HEK293 (cell line): ENCODE results near the gene SLC38A3.

ENCODE experiments used
- CTCF ChIA-PET: fragments of 350-600 bp; formaldehyde crosslinking; extraction: SDS; loops from one replicate; lab custom pipeline; 2021; ENCODE audit warnings: antibody characterized with exemption; lab: Yijun Ruan, JAX
- POLR2A ChIA-PET: fragments of 300-600 bp; formaldehyde crosslinking; extraction: SDS; loops from one replicate; lab custom pipeline; 2020; ENCODE audit warnings: antibody characterized with exemption, inconsistent platforms; lab: Yijun Ruan, JAX
- H3K27ac ChIP-seq: fragments of 200-500 bp; sonication (Bioruptor generic); 2 replicates; pipeline ENCODE4 v1.5.1; 2014; ENCODE audit warnings: low read depth, low read length, control low read depth, inconsistent platforms; ENCODE audit errors: extremely low read depth
- H3K36me3 ChIP-seq, 2 experiments: fragments of 200-500 bp in 1 of 2; sonication (Bioruptor generic) in 1 of 2; 1 replicate in 1 of 2; 2 replicates in 1 of 2; pipeline ENCODE4 v1.5.1; 2014 to 2017; ENCODE audit warnings: inconsistent platforms in 2 of 2, low read length in 2 of 2; ENCODE audit not compliant: control insufficient read depth in 2 of 2, insufficient read depth in 1 of 2
- H3K4me1 ChIP-seq: fragments of 200-500 bp; sonication (Bioruptor generic); 2 replicates; pipeline ENCODE4 v1.5.1; 2014; ENCODE audit warnings: mild to moderate bottlenecking, low read length, inconsistent platforms; ENCODE audit not compliant: control insufficient read depth, insufficient read depth
- H3K4me3 ChIP-seq: 2 replicates; pipeline ENCODE4 v1.5.1; 2011; ENCODE audit warnings: low read depth, mild to moderate bottlenecking, control low read depth, low read length, moderate library complexity
- H3K9me3 ChIP-seq: fragments of 200-500 bp; sonication (Bioruptor generic); 2 replicates; pipeline ENCODE4 v1.5.1; 2014; ENCODE audit warnings: low read depth, low read length, inconsistent platforms; ENCODE audit not compliant: control insufficient read depth, insufficient read depth
- EGR2 ChIP-seq: fragments of 450-650 bp; formaldehyde crosslinking; IDR thresholded peaks from 2 replicates; pipeline ENCODE4 v1.5.1; 2016; ENCODE audit warnings: low read depth, missing biosample characterization, missing genetic modification characterization
- KLF8 ChIP-seq: fragments of 450-650 bp; formaldehyde crosslinking; IDR thresholded peaks from 2 replicates; pipeline ENCODE4 v1.5.1; 2016; ENCODE audit warnings: missing biosample characterization, missing genetic modification characterization
- KLF9 ChIP-seq: fragments of 450-650 bp; formaldehyde crosslinking; IDR thresholded peaks from 2 replicates; pipeline ENCODE4 v1.5.1; 2016; ENCODE audit warnings: missing biosample characterization, missing genetic modification characterization, low read depth
- SCRT2 ChIP-seq: fragments of 450-650 bp; formaldehyde crosslinking; IDR thresholded peaks from 2 replicates; pipeline ENCODE4 v1.5.1; 2016; ENCODE audit warnings: missing biosample characterization, missing genetic modification characterization
- SP2 ChIP-seq: fragments of 450-650 bp; formaldehyde crosslinking; IDR thresholded peaks from 2 replicates; pipeline ENCODE4 v1.5.1; 2016; ENCODE audit warnings: missing biosample characterization, missing genetic modification characterization
- ZIC2 ChIP-seq: fragments of 450-650 bp; formaldehyde crosslinking; IDR thresholded peaks from 2 replicates; pipeline ENCODE4 v1.5.1; 2016; ENCODE audit warnings: missing biosample characterization, missing genetic modification characterization
- ZNF175 ChIP-seq: fragments of 450-650 bp; formaldehyde crosslinking; IDR thresholded peaks from 2 replicates; pipeline ENCODE4 v1.5.1; 2016; ENCODE audit warnings: missing biosample characterization, missing genetic modification characterization
- ZSCAN16 ChIP-seq: fragments of 450-650 bp; formaldehyde crosslinking; IDR thresholded peaks from 2 replicates; pipeline ENCODE4 v1.5.1; 2016; ENCODE audit warnings: missing biosample characterization, missing genetic modification characterization
- TF ChIP-seq, protein P1 (sequence below): fragments of 450-650 bp; formaldehyde crosslinking; IDR thresholded peaks from 2 replicates; pipeline ENCODE4 v1.5.1; 2016; ENCODE audit warnings: missing biosample characterization, missing genetic modification characterization, borderline replicate concordance
- TF ChIP-seq, protein P2 (sequence below): fragments of 450-650 bp; formaldehyde crosslinking; IDR thresholded peaks from 2 replicates; pipeline ENCODE4 v1.5.1; 2016; ENCODE audit warnings: missing biosample characterization, missing genetic modification characterization
- TF ChIP-seq, protein P3 (sequence below): fragments of 450-650 bp; formaldehyde crosslinking; IDR thresholded peaks from 2 replicates; pipeline ENCODE4 v1.5.1; 2017; ENCODE audit warnings: missing biosample characterization, missing genetic modification characterization
- TF ChIP-seq, protein P4 (sequence below): fragments of 450-650 bp; formaldehyde crosslinking; IDR thresholded peaks from 2 replicates; pipeline ENCODE4 v1.5.1; 2017; ENCODE audit warnings: missing biosample characterization, mild to moderate bottlenecking, missing genetic modification characterization, moderate library complexity
- TF ChIP-seq, protein P5 (sequence below): fragments of 450-650 bp; formaldehyde crosslinking; IDR thresholded peaks from 2 replicates; pipeline ENCODE4 v1.5.1; 2016; ENCODE audit warnings: missing biosample characterization, missing genetic modification characterization
- TF ChIP-seq, protein P6 (sequence below): fragments of 450-650 bp; formaldehyde crosslinking; IDR thresholded peaks from 2 replicates; pipeline ENCODE4 v1.5.1; 2016; ENCODE audit warnings: missing biosample characterization, missing genetic modification characterization, low read depth
- TF ChIP-seq, protein P7 (sequence below): fragments of 450-650 bp; formaldehyde crosslinking; IDR thresholded peaks from 2 replicates; pipeline ENCODE4 v1.5.1; 2017; ENCODE audit warnings: missing biosample characterization, missing genetic modification characterization

The SLC38A3 gene

DNA sequence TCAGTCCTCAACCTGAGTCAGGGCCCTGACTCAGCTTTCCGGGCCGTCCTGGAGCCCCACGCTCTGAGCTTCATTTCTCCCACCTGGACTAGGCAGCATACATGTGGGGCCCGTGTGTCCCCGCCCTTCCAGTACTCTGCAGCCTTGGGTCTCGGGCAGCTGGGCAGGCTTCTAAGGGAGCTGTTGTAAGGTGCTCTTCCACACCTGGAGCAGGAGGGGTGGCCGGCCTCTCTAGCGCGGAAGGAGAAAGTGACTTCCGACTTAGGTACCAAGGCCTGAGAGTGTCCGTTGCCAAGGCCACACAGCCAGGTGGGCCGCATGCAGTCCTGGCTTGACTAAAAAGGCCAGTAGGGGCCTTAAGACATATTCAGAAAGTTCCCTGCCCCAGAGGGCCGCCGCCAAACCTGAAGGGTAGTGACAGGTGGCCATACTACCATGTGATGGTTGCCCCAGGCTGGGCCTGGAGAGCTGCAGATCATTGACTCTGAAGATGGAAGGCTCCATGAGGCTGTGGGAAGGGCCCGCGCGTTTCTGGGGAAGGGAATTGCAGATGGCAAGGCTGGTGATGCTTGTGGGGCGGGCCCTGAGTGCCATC, 54.5 kb downstream of the SLC38A3 start:
- Histone ChIP-seq H3K4me1 (no peaks in the 10 kb centered on the region; the same call in 1 of the 2 replicates), H3K36me3 (peaks cover 5 to 27% of the 10 kb centered on the region in 2 experiments), H3K4me3 (no peak overlapping the region), H3K27ac (peak overlapping the region; percentile 86; the same call in 1 of the 2 replicates), H3K9me3 (no peaks in the 10 kb centered on the region)
- ChIA-PET POLR2A (interaction anchor here (1.5 kb wide), 1 partner anchor 68 kb away, joined by 5 read pairs; the partner anchor contains the start of gene TUSC2), CTCF (interaction anchor here (0.6 to 3.9 kb wide), 16 partner anchors 11 to 134 kb away, joined by 3 to 49 read pairs (median 4); partner anchors contain the start of gene GNAI2)
- TF ChIP-seq, protein P1, sequence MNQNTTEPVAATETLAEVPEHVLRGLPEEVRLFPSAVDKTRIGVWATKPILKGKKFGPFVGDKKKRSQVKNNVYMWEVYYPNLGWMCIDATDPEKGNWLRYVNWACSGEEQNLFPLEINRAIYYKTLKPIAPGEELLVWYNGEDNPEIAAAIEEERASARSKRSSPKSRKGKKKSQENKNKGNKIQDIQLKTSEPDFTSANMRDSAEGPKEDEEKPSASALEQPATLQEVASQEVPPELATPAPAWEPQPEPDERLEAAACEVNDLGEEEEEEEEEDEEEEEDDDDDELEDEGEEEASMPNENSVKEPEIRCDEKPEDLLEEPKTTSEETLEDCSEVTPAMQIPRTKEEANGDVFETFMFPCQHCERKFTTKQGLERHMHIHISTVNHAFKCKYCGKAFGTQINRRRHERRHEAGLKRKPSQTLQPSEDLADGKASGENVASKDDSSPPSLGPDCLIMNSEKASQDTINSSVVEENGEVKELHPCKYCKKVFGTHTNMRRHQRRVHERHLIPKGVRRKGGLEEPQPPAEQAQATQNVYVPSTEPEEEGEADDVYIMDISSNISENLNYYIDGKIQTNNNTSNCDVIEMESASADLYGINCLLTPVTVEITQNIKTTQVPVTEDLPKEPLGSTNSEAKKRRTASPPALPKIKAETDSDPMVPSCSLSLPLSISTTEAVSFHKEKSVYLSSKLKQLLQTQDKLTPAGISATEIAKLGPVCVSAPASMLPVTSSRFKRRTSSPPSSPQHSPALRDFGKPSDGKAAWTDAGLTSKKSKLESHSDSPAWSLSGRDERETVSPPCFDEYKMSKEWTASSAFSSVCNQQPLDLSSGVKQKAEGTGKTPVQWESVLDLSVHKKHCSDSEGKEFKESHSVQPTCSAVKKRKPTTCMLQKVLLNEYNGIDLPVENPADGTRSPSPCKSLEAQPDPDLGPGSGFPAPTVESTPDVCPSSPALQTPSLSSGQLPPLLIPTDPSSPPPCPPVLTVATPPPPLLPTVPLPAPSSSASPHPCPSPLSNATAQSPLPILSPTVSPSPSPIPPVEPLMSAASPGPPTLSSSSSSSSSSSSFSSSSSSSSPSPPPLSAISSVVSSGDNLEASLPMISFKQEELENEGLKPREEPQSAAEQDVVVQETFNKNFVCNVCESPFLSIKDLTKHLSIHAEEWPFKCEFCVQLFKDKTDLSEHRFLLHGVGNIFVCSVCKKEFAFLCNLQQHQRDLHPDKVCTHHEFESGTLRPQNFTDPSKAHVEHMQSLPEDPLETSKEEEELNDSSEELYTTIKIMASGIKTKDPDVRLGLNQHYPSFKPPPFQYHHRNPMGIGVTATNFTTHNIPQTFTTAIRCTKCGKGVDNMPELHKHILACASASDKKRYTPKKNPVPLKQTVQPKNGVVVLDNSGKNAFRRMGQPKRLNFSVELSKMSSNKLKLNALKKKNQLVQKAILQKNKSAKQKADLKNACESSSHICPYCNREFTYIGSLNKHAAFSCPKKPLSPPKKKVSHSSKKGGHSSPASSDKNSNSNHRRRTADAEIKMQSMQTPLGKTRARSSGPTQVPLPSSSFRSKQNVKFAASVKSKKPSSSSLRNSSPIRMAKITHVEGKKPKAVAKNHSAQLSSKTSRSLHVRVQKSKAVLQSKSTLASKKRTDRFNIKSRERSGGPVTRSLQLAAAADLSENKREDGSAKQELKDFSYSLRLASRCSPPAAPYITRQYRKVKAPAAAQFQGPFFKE = no peak
- TF ChIP-seq, protein P2, sequence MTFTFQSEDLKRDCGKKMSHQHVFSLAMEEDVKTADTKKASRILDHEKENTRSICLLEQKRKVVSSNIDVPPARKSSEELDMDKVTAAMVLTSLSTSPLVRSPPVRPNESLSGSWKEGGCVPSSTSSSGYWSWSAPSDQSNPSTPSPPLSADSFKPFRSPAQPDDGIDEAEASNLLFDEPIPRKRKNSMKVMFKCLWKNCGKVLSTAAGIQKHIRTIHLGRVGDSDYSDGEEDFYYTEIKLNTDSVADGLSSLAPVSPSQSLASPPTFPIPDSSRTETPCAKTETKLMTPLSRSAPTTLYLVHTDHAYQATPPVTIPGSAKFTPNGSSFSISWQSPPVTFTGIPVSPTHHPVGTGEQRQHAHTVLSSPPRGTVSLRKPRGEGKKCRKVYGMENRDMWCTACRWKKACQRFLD (tag by site-specific recombination) = no peak
- TF ChIP-seq KLF8 (tag by site-specific recombination) = no peak
- TF ChIP-seq, protein P3, sequence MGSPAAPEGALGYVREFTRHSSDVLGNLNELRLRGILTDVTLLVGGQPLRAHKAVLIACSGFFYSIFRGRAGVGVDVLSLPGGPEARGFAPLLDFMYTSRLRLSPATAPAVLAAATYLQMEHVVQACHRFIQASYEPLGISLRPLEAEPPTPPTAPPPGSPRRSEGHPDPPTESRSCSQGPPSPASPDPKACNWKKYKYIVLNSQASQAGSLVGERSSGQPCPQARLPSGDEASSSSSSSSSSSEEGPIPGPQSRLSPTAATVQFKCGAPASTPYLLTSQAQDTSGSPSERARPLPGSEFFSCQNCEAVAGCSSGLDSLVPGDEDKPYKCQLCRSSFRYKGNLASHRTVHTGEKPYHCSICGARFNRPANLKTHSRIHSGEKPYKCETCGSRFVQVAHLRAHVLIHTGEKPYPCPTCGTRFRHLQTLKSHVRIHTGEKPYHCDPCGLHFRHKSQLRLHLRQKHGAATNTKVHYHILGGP (tag by site-specific recombination) = no peak
- TF ChIP-seq ZSCAN16 = no peak
- TF ChIP-seq SCRT2 (tag by site-specific recombination) = peak; percentile 47

DNA sequence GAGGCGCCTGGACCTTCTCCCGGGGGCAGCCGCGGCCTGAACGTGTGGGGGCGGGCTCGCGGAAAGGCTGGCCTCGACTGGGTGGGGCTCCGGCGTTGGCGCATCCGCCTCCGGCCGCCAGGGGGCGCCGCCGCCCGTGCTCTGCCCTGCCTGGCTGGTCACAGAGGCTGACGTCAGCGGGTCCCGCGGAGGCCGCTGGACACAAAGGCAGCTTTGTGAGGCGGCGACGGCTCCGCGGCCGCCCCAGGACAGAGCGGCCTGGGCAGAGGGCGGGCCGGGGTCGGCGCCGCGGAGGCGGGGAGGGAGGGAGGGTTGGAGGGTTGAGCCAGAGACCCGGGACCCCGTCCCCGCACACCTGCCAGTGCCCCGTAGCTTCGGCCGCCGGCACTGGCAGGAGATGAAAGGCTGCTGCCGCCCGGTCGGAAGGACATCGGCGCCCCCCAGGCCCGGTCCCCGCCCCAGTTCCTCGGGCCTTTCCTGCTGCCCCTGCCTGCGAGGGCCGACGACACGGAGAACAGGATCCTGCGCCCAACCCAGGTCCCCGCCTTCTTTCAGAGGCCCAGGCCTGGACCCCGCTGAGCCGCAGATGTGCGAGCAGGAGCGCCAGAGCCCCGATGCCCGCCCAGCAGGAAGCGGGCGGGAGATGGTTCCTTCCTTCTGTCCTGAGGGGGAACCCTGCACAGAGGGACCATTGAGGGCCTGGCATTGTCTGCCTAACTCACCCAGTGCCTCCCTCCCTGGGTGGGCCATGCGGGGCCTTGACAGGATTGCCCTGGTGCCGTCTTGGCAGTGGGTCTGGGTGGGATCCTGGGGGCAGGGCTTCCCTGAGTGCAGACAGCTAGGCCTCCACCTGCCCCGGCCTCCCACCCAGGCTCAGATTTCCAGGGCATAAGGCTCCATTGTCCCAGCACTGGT, 55.2 kb downstream of the SLC38A3 start:
- POLR2A ChIA-PET = interaction anchor here (1.5 kb wide), 1 partner anchor 68 kb away, joined by 5 read pairs; the partner anchor contains the start of gene TUSC2
- TF ChIP-seq EGR2 (peak; percentile 36; the same call in 1 of the 2 replicates), SP2 (tag by site-specific recombination) (peak; percentile 58), ZNF175 (no peak), ZIC2 (tag by site-specific recombination) (peak; percentile 72), KLF9 (tag by site-specific recombination) (peak; percentile 26; the same call in 1 of the 2 replicates)
- TF ChIP-seq, protein P4, sequence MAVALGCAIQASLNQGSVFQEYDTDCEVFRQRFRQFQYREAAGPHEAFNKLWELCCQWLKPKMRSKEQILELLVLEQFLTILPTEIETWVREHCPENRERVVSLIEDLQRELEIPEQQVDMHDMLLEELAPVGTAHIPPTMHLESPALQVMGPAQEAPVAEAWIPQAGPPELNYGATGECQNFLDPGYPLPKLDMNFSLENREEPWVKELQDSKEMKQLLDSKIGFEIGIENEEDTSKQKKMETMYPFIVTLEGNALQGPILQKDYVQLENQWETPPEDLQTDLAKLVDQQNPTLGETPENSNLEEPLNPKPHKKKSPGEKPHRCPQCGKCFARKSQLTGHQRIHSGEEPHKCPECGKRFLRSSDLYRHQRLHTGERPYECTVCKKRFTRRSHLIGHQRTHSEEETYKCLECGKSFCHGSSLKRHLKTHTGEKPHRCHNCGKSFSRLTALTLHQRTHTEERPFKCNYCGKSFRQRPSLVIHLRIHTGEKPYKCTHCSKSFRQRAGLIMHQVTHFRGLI = peak; percentile 56; the same call in 1 of the 2 replicates
- TF ChIP-seq, protein P5, sequence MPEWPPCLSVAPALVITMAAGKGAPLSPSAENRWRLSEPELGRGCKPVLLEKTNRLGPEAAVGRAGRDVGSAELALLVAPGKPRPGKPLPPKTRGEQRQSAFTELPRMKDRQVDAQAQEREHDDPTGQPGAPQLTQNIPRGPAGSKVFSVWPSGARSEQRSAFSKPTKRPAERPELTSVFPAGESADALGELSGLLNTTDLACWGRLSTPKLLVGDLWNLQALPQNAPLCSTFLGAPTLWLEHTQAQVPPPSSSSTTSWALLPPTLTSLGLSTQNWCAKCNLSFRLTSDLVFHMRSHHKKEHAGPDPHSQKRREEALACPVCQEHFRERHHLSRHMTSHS = no peak
- TF ChIP-seq, protein P6, sequence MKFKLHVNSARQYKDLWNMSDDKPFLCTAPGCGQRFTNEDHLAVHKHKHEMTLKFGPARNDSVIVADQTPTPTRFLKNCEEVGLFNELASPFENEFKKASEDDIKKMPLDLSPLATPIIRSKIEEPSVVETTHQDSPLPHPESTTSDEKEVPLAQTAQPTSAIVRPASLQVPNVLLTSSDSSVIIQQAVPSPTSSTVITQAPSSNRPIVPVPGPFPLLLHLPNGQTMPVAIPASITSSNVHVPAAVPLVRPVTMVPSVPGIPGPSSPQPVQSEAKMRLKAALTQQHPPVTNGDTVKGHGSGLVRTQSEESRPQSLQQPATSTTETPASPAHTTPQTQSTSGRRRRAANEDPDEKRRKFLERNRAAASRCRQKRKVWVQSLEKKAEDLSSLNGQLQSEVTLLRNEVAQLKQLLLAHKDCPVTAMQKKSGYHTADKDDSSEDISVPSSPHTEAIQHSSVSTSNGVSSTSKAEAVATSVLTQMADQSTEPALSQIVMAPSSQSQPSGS = peak; percentile 80; the same call in 1 of the 2 replicates
- TF ChIP-seq, protein P7, sequence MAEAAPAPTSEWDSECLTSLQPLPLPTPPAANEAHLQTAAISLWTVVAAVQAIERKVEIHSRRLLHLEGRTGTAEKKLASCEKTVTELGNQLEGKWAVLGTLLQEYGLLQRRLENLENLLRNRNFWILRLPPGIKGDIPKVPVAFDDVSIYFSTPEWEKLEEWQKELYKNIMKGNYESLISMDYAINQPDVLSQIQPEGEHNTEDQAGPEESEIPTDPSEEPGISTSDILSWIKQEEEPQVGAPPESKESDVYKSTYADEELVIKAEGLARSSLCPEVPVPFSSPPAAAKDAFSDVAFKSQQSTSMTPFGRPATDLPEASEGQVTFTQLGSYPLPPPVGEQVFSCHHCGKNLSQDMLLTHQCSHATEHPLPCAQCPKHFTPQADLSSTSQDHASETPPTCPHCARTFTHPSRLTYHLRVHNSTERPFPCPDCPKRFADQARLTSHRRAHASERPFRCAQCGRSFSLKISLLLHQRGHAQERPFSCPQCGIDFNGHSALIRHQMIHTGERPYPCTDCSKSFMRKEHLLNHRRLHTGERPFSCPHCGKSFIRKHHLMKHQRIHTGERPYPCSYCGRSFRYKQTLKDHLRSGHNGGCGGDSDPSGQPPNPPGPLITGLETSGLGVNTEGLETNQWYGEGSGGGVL = peak; percentile 55; the same call in 1 of the 2 replicates

More for the DNA sequence above, 55.2 kb downstream of the SLC38A3 start:
- Histone ChIP-seq H3K27ac (peak overlapping the region; percentile 86), H3K9me3 (no peaks in the 10 kb centered on the region), H3K4me3 (peak overlapping the region; percentile 36), H3K36me3 (peaks cover 5 to 26% of the 10 kb centered on the region in 2 experiments), H3K4me1 (peaks cover 3% of the 10 kb centered on the region; the same call in 1 of the 2 replicates)
- CTCF ChIA-PET = interaction anchor here (0.7 to 3.9 kb wide), 12 partner anchors 11 to 67 kb away, joined by 3 to 49 read pairs (median 4); partner anchors contain the start of gene HYAL2
